ENCODE measurements around the gene EIF4ENIF1. TPM values are rescaled to one million over a fixed set of nuclear protein-coding genes. Genes with fewer than 3 reads are reported as not detected.
"Not testable (repeated sequence)": the region's sequence is repeated elsewhere in the genome, so short reads cannot be mapped to it uniquely, and the experiment has no call there.

Gene EIF4ENIF1
- total and polyA plus RNA-seq, 2 donors (not counting 1 experiment from before 2014, with no cell fraction given): 13.9 to 25.7 TPM

- DNase-seq (ENCODE audit: low read depth in 2 of 2): no peak
- Histone ChIP-seq H3K4me2 (ENCODE audit: extremely low read depth, insufficient read depth, low read length) (peak overlapping the region; percentile 69), H3K27ac (ENCODE audit: insufficient read depth, low read length) (no peak overlapping the region), H3K27me3 (ENCODE audit: control insufficient read depth, insufficient read depth, low read length) (no peaks in the 10 kb centered on the region), H4K20me1 (ENCODE audit: control insufficient read depth, extremely low read depth, insufficient read depth, low read length) (no peaks in the 10 kb centered on the region), H3K79me2 (ENCODE audit: control insufficient read depth, insufficient read depth, low read length) (peaks cover 12% of the 10 kb centered on the region), H3K9me3 (ENCODE audit: control insufficient read depth, insufficient read depth, low read depth, low read length) (no peaks in the 10 kb centered on the region), H3K4me3 (replicated peaks in 1 of 4; ENCODE audit: control extremely low read depth in 1 of 4, insufficient read depth in 1 of 4, low read depth in 3 of 4, low read length in 4 of 4) (peak overlapping the region; percentile 83 to 98 (median 94)), H3K4me1 (ENCODE audit: control insufficient read depth, extremely low read depth, insufficient read depth, low read length) (peaks cover 2% of the 10 kb centered on the region), H3K9ac (ENCODE audit: insufficient read depth, low read length) (no peak overlapping the region), H2AFZ (ENCODE audit: low read length) (no peak overlapping the region), H3K36me3 (ENCODE audit: control insufficient read depth, insufficient read depth, low read length) (peaks cover 1% of the 10 kb centered on the region)
- TF ChIP-seq CTCF (conservative IDR thresholded peaks at IDR 0.05 in 1 of 2, IDR thresholded peaks at IDR 0.05 in 1 of 2; ENCODE audit: low read depth in 1 of 2, low read length in 2 of 2): no peak
- no peak for TF ChIP-seq EZH2 (IDR thresholded peaks at IDR 0.05; ENCODE audit: low read length, missing control alignments)
Measured at GRCh38 chr22:31495343-31495742, 5.7 kb upstream of the EIF4ENIF1 start.

- not testable (repeated sequence) for H3K36me3 ChIP-seq (ENCODE audit: control insufficient read depth, insufficient read depth, low read length); H3K27me3 ChIP-seq (ENCODE audit: control insufficient read depth, insufficient read depth, low read length); H3K4me3 ChIP-seq (replicated peaks in 1 of 4; ENCODE audit: control extremely low read depth in 1 of 4, insufficient read depth in 1 of 4, low read depth in 3 of 4, low read length in 4 of 4); H4K20me1 ChIP-seq (ENCODE audit: control insufficient read depth, extremely low read depth, insufficient read depth, low read length); DNase-seq (ENCODE audit: low read depth in 2 of 2); H3K27ac ChIP-seq (ENCODE audit: insufficient read depth, low read length); H3K4me2 ChIP-seq (ENCODE audit: extremely low read depth, insufficient read depth, low read length); H3K9me3 ChIP-seq (ENCODE audit: control insufficient read depth, insufficient read depth, low read depth, low read length); H3K9ac ChIP-seq (ENCODE audit: insufficient read depth, low read length); H3K4me1 ChIP-seq (ENCODE audit: control insufficient read depth, extremely low read depth, insufficient read depth, low read length); H2AFZ ChIP-seq (ENCODE audit: low read length)
- H3K79me2 ChIP-seq (ENCODE audit: control insufficient read depth, insufficient read depth, low read length): peaks cover 19% of the 10 kb centered on the region
Measured at GRCh38 chr22:31493355-31493754, 3.7 kb upstream of the EIF4ENIF1 start.

- no peaks in the 10 kb centered on the region for H3K27me3 ChIP-seq (ENCODE audit: control insufficient read depth, insufficient read depth, low read length)
- H2AFZ ChIP-seq (ENCODE audit: low read length): no peak overlapping the region
- no peaks in the 10 kb centered on the region for H4K20me1 ChIP-seq (ENCODE audit: control insufficient read depth, extremely low read depth, insufficient read depth, low read length)
- no peak for TF ChIP-seq CTCF (conservative IDR thresholded peaks at IDR 0.05 in 1 of 2, IDR thresholded peaks at IDR 0.05 in 1 of 2; ENCODE audit: low read depth in 1 of 2, low read length in 2 of 2)
- peaks cover 27% of the 10 kb centered on the region for H3K79me2 ChIP-seq (ENCODE audit: control insufficient read depth, insufficient read depth, low read length)
- H3K36me3 ChIP-seq (ENCODE audit: control insufficient read depth, insufficient read depth, low read length): peaks cover 4% of the 10 kb centered on the region
- H3K27ac ChIP-seq (ENCODE audit: insufficient read depth, low read length): no peak overlapping the region
- no peak overlapping the region for H3K4me3 ChIP-seq (replicated peaks in 1 of 4; ENCODE audit: control extremely low read depth in 1 of 4, insufficient read depth in 1 of 4, low read depth in 3 of 4, low read length in 4 of 4)
- peaks cover 7% of the 10 kb centered on the region for H3K4me1 ChIP-seq (ENCODE audit: control insufficient read depth, extremely low read depth, insufficient read depth, low read length)
- DNase-seq (ENCODE audit: low read depth in 2 of 2): no peak
- no peak overlapping the region for H3K4me2 ChIP-seq (ENCODE audit: extremely low read depth, insufficient read depth, low read length)
- H3K9ac ChIP-seq (ENCODE audit: insufficient read depth, low read length): no peak overlapping the region
- no peaks in the 10 kb centered on the region for H3K9me3 ChIP-seq (ENCODE audit: control insufficient read depth, insufficient read depth, low read depth, low read length)
Measured at GRCh38 chr22:31492151-31492550, 2.5 kb upstream of the EIF4ENIF1 start.

All from fibroblast of lung (primary cell).